GM12878 (cell line): ENCODE results near the gene ITM2C.

Experiments used
- MAX ChIP-seq: IDR thresholded peaks from 2 replicates; pipeline ENCODE4 v1.6.1; 2012; ENCODE audit warnings: low read depth, low read length, improper control_type of control experiment
- USF1 ChIP-seq: IDR thresholded peaks from 2 replicates; pipeline ENCODE4 v1.6.1; 2011; ENCODE audit warnings: borderline replicate concordance, low read depth, mild to moderate bottlenecking, moderate library complexity, mixed read lengths, low read length; ENCODE audit not compliant: insufficient read depth; ENCODE audit errors: extremely low read length
- TF ChIP-seq, protein P1 (sequence below), 3 experiments: IDR thresholded peaks in 2 of 3; conservative IDR thresholded peaks in 1 of 3; 2 replicates each; pipeline ENCODE4 v1.5.1; 2011; ENCODE audit warnings: low read depth in 3 of 3, low read length in 3 of 3, mild to moderate bottlenecking in 3 of 3, control low read depth in 2 of 3, moderate library complexity in 2 of 3, inconsistent platforms in 1 of 3, mixed read lengths in 1 of 3; ENCODE audit not compliant: control insufficient read depth in 2 of 3, insufficient read depth in 1 of 3; ENCODE audit errors: extremely low read depth in 1 of 3

DNA sequence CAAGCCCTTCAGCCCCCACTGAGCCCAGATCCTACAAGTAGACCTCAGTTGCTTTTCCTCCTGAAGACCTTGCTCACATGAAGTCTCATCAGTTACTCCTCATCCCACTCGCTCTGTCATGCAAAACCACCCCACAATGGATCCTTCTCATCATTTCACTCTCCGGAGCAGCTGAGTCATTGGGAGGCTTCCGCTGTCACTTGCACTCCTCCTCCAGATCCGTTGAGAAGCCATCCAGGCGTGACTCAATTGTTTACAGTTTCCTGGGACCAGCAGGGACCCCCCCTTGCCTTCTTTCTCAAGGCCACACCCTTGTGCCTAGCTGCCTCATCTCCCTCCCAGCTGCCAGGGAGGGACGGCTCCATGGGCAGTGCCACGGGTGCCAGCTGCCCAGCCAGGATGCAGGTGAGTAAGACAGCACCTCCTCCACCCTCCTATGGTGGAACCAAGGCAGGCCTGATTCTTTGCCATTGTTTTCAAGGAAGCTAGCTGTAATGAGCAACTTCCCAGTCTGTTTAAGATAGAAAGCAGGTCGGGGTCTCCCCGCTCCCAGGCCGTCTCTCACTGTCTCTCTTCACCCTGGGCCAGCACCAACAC is 44.0 kb downstream of the ITM2C start:
- TF ChIP-seq MAX (no peak; the same call in 1 of the 2 replicates), USF1 (no peak)
- TF ChIP-seq, protein P1, sequence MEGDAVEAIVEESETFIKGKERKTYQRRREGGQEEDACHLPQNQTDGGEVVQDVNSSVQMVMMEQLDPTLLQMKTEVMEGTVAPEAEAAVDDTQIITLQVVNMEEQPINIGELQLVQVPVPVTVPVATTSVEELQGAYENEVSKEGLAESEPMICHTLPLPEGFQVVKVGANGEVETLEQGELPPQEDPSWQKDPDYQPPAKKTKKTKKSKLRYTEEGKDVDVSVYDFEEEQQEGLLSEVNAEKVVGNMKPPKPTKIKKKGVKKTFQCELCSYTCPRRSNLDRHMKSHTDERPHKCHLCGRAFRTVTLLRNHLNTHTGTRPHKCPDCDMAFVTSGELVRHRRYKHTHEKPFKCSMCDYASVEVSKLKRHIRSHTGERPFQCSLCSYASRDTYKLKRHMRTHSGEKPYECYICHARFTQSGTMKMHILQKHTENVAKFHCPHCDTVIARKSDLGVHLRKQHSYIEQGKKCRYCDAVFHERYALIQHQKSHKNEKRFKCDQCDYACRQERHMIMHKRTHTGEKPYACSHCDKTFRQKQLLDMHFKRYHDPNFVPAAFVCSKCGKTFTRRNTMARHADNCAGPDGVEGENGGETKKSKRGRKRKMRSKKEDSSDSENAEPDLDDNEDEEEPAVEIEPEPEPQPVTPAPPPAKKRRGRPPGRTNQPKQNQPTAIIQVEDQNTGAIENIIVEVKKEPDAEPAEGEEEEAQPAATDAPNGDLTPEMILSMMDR (IDR thresholded peaks at IDR 0.05 in 2 of 3, conservative IDR thresholded peaks at IDR 0.05 in 1 of 3; ENCODE audit: control insufficient read depth in 2 of 3, extremely low read depth in 1 of 3, insufficient read depth in 1 of 3, low read depth in 3 of 3, low read length in 3 of 3) = no peak
